ENCODE data around the gene ZSCAN5B. TPM values are rescaled to one million over a fixed set of nuclear protein-coding genes. Genes with fewer than 3 reads are reported as not detected.
"Not testable (repeated sequence)": the region's sequence is repeated elsewhere in the genome, so short reads cannot be mapped to it uniquely, and the experiment has no call there.

The ZSCAN5B gene
- total and polyA plus RNA-seq, 9 donors = 0.22 TPM; not detected in 8

DNA sequence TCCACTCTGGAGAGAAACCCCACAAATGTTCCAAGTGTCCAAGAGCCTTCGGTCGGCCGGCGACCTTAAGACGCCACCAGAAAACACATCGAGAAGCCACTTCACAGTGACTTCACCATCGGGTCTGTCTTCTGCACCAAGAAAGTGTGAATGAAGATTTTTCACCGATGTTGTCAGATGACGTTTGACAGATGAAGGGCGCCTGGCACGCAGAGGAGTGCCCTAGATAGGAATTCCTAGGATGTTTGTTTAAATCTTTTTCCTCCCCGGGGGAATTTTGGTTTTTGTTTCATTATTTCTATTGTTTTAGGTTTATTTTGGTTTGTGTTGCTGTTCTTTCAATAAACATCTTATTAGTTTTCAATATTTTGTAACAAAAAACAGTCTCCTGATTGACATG lies 11.5 kb upstream of the ZSCAN5B start:
- TF ChIP-seq, protein P1, sequence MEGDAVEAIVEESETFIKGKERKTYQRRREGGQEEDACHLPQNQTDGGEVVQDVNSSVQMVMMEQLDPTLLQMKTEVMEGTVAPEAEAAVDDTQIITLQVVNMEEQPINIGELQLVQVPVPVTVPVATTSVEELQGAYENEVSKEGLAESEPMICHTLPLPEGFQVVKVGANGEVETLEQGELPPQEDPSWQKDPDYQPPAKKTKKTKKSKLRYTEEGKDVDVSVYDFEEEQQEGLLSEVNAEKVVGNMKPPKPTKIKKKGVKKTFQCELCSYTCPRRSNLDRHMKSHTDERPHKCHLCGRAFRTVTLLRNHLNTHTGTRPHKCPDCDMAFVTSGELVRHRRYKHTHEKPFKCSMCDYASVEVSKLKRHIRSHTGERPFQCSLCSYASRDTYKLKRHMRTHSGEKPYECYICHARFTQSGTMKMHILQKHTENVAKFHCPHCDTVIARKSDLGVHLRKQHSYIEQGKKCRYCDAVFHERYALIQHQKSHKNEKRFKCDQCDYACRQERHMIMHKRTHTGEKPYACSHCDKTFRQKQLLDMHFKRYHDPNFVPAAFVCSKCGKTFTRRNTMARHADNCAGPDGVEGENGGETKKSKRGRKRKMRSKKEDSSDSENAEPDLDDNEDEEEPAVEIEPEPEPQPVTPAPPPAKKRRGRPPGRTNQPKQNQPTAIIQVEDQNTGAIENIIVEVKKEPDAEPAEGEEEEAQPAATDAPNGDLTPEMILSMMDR (IDR thresholded peaks at IDR 0.05) = no peak
- no peak for TF ChIP-seq POLR2A (IDR thresholded peaks at IDR 0.05)
- no peak for TF ChIP-seq EP300 (IDR thresholded peaks at IDR 0.05)
- H3K4me1 ChIP-seq (ENCODE audit: insufficient read depth) = no peaks in the 10 kb centered on the region
- H3K36me3 ChIP-seq = no peaks in the 10 kb centered on the region
- WGBS, 3 donors = 76 to 82% (median 76%) methylated on average over 12 of the region's 12 CpGs
- DNase-seq = no peak
- H3K27ac ChIP-seq = no peak overlapping the region
- no peaks in the 10 kb centered on the region for H3K27me3 ChIP-seq
- no peaks in the 10 kb centered on the region for H3K9me3 ChIP-seq
- no peak overlapping the region for H3K4me3 ChIP-seq
- intact Hi-C loops (cut with DNase I) = no loop called here

DNA sequence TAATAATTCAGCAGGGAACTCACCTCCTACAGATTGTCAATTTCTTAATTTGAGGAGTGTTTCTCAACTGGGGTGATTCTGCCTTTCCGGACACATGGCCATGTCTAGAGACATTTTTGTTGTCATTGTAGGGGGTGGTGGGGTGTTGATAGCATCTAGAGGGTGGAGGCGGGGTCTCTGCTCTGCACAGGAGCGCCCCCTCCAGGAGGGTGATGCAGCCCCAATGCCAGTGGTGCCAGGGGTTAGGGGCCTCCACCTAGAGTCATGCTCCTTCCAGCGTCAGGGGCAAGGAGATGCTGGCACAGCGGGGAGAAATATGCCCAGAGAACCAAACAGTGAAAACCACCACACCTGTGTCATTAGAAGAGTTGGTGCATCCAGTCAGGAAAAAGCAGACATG lies 10.0 kb upstream of the ZSCAN5B start:
- WGBS, 3 donors = 71 to 79% (median 72%) methylated on average over 5 of the region's 5 CpGs
- H3K27ac ChIP-seq; H3K27me3 ChIP-seq; DNase-seq; H3K9me3 ChIP-seq; intact Hi-C loops (cut with DNase I); H3K4me3 ChIP-seq; H3K4me1 ChIP-seq (ENCODE audit: insufficient read depth); H3K36me3 ChIP-seq: not testable (repeated sequence)

DNA sequence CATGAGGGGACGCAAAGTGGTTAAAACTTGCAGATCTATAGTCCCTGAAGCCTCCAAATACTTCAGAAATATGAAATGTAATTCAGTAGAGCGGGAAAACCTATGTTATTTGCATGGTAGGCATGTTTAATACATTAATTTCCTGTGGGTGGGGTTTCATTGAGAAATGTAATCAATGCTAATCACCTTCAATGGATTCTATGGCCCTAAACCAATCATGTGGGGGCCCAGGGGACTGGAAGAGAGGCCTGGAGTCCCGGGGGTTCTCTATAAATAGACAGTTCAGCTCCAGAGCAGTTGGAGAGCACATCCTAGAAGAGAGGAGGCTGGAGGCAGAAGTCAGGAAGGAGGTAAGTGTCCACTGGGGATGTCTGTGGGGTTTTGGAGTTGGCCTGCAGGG lies 4.4 kb upstream of the ZSCAN5B start, which contains the start of gene ZSCAN5C:
TSS of gene ZSCAN5C (plus strand) at position 301 of the 400 bp plus-strand sequence. CDS start 3,641 bp downstream, outside the sequence.
- no peaks in the 10 kb centered on the region for H3K4me1 ChIP-seq (ENCODE audit: insufficient read depth)
- H3K36me3 ChIP-seq = no peaks in the 10 kb centered on the region
- H3K4me3 ChIP-seq = no peak within 1 kb of the TSS
- H3K27ac ChIP-seq = no peak within 1 kb of the TSS
- intact Hi-C loops (cut with DNase I) = no loop called here
- no peaks in the 10 kb centered on the region for H3K27me3 ChIP-seq
- no peak for DNase-seq
- TF ChIP-seq EP300 (IDR thresholded peaks at IDR 0.05) = no peak
- TF ChIP-seq, protein P1 (IDR thresholded peaks at IDR 0.05) = no peak
- TF ChIP-seq POLR2A (IDR thresholded peaks at IDR 0.05) = no peak
- no peaks in the 10 kb centered on the region for H3K9me3 ChIP-seq
- WGBS, 3 donors = 49 to 65% (median 52%) methylated on average over 3 of the region's 3 CpGs

DNA sequence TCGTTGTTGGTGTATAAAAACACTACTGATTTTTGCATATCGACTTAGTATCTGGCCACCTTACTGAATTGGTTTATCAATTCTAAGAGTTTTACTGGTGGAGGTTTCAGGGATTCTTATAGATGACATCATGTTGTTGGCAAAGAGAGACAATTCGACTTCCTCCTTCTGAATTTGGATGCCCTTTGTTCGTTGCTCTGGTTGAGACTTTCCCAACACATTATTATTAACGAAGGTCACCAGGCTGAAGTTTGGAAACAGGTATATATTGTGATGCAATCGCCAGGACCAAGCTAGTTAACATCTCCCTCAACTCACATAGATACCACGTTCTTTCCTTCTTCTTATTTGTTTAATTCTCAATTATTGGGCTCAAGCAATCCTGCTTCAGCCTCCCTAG lies 2.1 kb upstream of the ZSCAN5B start:
- no peaks in the 10 kb centered on the region for H3K27me3 ChIP-seq
- H3K9me3 ChIP-seq = no peaks in the 10 kb centered on the region
- WGBS, 3 donors = 59 to 68% (median 61%) methylated on average over 7 of the region's 7 CpGs
- TF ChIP-seq EP300 (IDR thresholded peaks at IDR 0.05) (no peak), POLR2A (IDR thresholded peaks at IDR 0.05) (no peak)
- TF ChIP-seq, protein P1 (IDR thresholded peaks at IDR 0.05) = no peak
- DNase-seq = no peak
- no peak overlapping the region for H3K4me3 ChIP-seq
- no peak overlapping the region for H3K27ac ChIP-seq
- intact Hi-C loops (cut with DNase I) = no loop called here
- H3K4me1 ChIP-seq (ENCODE audit: insufficient read depth) = no peaks in the 10 kb centered on the region
- no peaks in the 10 kb centered on the region for H3K36me3 ChIP-seq

DNA sequence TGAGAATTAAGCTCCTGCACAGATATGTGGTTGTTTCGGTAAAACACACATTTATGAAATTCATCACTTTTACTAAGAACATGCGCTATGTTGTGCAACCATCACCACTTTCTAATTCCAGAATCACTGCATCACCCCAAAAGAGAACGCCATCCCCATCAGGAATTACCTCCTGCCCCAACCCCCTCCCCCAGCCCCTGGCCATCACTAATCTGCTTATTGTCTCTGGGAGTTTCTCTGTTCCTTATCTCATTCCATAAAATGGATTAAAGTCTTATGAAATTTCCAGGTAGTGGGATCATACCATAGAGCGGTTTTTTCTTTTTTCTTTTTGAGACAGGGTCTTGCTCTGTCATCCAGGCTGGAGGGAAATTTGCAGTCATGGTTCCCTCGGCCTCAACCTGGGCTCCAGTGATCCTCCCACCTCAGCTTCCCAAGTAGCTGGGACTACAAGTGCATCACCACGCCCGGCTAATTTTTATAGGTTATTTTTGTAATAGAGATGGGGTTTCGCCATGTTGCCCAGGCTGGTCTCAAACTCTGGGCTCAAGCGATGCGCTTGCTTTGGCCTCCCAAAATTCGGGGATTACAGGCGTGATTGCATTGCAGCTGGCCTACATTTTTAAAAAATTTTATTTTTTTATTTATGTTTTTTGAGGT lies 3.5 kb downstream of the ZSCAN5B start:
- no peaks in the 10 kb centered on the region for H3K9me3 ChIP-seq
- no peaks in the 10 kb centered on the region for H3K4me1 ChIP-seq (ENCODE audit: insufficient read depth)
- no peak for DNase-seq
- H3K36me3 ChIP-seq = no peaks in the 10 kb centered on the region
- no peak overlapping the region for H3K4me3 ChIP-seq
- TF ChIP-seq EP300 (IDR thresholded peaks at IDR 0.05) (no peak), POLR2A (IDR thresholded peaks at IDR 0.05) (no peak)
- TF ChIP-seq, protein P1 (IDR thresholded peaks at IDR 0.05) = no peak
- no peaks in the 10 kb centered on the region for H3K27me3 ChIP-seq
- intact Hi-C loops (cut with DNase I) = no loop called here
- WGBS, 3 donors = 83 to 87% (median 86%) methylated on average over 12 of the region's 12 CpGs
- no peak overlapping the region for H3K27ac ChIP-seq

Measured in ovary (tissue), 9 donors.